Subcutaneous preadipocyte (primary cell): ENCODE results near the gene ERRFI1. TPM values are rescaled to one million over a fixed set of nuclear protein-coding genes. Genes with fewer than 3 reads are reported as not detected.

ENCODE experiments used
- small RNA-seq: library from RNA; depleted of rRNA; stranded (forward); fragments of <200 nt; gene quantifications from one replicate; pipeline ENCODE3, GENCODE V24; 2012
- total RNA-seq: library from RNA; depleted of rRNA; stranded (reverse); fragments of >200 nt; gene quantifications from 2 replicates; pipeline ENCODE4 v1.2.3, GENCODE V29; 2012

Gene ERRFI1, protein sequence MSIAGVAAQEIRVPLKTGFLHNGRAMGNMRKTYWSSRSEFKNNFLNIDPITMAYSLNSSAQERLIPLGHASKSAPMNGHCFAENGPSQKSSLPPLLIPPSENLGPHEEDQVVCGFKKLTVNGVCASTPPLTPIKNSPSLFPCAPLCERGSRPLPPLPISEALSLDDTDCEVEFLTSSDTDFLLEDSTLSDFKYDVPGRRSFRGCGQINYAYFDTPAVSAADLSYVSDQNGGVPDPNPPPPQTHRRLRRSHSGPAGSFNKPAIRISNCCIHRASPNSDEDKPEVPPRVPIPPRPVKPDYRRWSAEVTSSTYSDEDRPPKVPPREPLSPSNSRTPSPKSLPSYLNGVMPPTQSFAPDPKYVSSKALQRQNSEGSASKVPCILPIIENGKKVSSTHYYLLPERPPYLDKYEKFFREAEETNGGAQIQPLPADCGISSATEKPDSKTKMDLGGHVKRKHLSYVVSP
- total RNA-seq = 42.6 and 68.0 TPM in 2 replicates

DNA sequence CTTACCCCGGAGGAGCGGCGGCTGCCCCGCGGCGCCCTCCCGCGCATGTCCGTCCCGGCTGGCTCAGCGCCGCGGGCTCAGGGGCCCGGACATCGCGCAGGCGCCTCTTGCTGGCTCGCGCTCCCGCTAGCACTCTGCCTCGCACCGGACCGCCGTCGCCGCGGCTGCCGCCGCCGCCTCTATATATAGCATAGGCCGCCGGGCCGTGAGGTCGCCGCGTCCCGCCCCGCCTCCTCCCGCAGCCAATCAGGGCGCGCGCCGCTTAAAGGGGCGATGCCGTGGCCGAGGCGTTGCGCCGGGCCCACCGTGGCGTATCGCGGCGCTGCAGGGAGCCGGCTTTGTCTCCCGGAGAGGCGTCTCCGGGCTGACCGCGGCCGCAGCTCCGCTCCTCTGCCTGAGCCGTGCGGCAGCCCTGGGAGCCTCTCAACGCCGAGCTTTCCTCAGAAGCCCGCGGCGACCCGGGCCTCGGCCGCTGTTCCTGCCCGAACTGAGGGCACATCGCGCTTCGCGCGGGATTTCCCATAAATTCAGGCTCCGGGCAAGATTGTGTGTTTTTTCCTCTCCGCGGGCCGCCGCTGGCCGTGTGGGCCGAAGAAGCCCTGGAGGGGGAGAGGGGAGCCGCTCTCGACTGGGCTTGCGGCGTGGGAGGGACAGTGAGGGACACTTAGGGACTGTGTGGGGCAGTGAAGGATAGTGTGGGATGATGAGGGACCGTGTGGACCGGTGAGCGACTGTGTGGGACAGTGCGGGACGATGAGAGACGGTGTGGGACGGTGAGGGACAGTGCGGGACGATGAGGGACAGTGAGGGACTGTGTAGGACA, at the start of gene ERRFI1:
ERRFI1 (minus strand) TSS at position 157 of the 823 bp plus-strand sequence. CDS start 10,690 bp downstream, outside the sequence.

Small RNAs within 50 kb of the gene (small RNA-seq; reads per million reads assigned to genes)
- gene RF00019 = not detected

Other genes starting within 250 kb of the ERRFI1 start
- 1.5 and 3.5 TPM in 2 replicates for gene PER3, start 242.0 kb downstream of the ERRFI1 start, total RNA-seq
- gene UTS2, start 173.2 kb downstream of the ERRFI1 start, total RNA-seq = under 0.01 TPM in 1 of 2 replicates, not detected in the other
- gene TNFRSF9, start 85.5 kb downstream of the ERRFI1 start, total RNA-seq = under 0.01 TPM in 1 of 2 replicates, not detected in the other
- gene PARK7, start 64.6 kb downstream of the ERRFI1 start, total RNA-seq = 160 and 214 TPM in 2 replicates